ENCODE results near the gene NME3.
"Not testable (repeated sequence)": the region's sequence is repeated elsewhere in the genome, so short reads cannot be mapped to it uniquely, and the experiment has no call there.

Gene NME3

GRCh38 chr16:1771188-1771863 is at the start of gene NME3:
Gene NME3 (minus strand): TSS chr16:1771543. CDS start chr16:1771534, 9 bp downstream.
- peak; percentile 82 for DNase-seq

DNA sequence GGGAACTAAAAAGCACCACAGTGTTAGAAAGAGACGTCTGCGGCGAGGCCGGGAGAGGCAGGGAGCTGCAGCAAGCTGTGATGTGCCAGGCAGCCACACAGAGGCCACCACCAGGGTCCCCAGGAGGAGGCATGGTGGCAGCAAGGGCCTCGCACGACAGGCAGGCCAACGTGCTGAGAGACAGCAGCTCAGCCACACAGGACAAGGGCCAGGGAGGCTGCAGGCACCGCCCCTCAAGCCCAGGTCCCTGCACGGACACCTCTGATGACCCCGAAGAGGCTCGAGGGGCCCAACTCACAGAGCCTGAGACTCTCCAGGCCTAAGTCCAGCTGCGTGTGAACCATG is 49.6 kb upstream of the NME3 start:
- no peak for DNase-seq

DNA sequence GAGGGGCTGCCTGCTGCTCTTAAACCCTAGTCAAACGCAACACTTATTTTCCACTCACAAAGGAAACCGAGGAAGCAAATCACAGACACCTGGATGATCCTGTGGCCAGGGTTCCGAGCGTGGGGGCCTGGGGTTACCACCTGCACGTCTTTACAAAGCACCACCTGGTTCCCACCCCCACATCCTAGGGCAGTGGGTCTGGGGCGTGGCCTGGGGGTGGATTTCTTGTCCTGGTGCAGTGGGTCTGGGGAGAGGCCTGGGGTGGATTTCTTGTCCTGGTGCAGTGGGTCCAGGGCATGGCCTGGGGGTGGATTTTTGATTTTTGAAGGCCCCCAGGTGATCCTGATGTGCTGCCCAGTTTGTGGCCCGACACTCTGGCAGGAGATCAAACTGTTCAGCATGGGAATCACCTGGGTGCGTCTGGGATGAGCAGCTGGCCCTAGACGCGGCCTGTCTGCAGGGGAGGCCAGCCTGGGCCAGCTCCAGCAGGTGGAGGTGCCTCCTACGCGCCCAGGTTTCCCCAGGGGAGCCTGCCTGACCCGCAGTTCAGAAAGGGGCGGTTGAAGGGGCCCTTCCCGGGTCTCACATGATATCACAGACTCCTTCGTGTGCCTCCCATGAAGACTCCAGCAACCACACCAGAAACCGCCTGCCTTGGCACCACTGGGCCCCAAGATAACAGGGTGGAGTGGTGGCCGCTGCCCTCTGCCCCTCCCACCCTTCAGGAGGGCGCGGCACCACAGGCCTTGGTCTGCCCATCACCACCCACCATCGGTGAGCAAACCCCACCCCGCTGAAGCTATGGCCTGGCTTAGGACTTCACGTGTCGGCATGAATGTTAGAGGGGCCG is 49.0 kb upstream of the NME3 start:
- no peak for DNase-seq

DNA sequence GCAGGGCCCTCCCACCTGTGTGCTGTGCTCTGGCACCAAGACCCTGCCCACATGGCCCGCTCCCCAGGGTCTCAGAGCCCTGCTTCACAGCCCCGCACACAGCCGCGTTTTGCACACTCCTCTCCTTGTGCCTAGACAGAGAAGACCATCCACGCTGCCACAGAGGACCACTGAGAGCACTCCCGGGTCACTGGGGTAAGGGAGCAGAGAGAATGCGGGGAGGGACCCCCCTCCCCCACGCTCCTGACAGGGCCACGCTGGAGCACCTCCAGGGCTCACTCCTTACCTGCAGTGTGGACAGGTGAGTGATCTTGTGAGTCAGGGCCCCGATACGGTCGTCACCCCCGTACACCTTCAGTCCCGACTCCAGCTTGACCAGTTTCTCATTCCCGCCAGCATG is 48.3 kb upstream of the NME3 start:
- DNase-seq: no peak

DNA sequence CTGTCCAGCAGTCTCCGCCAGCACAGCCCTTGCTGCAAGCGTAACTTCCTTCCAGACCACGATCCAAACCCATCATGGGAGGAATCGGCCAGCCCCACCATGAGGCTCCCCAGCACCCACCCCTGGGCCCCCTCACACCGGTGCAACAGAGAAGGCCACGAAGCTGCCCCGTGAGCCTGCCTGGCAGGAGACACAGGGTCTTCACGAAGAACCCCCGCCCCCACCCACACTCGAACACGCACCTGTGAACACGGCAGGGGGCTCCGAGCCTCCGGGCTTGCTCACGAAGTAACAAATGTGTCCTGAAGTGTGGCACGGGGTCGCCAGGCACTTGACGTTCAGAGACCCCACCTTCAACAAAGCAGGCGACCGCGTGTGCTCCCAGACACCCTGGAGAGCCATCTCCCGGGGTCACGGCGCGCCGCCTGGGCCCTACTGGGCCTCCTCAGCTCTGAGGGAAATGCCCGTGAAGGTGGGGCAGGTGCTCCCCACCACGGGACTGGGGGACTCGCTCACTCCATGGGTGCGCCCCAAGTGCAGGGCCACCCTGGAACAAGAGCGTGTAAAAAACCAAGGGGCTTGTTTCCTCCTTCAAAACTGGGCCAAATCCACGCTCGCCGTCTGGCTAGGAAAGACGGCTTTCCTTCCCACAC is 47.7 kb upstream of the NME3 start:
- DNase-seq: no peak

DNA sequence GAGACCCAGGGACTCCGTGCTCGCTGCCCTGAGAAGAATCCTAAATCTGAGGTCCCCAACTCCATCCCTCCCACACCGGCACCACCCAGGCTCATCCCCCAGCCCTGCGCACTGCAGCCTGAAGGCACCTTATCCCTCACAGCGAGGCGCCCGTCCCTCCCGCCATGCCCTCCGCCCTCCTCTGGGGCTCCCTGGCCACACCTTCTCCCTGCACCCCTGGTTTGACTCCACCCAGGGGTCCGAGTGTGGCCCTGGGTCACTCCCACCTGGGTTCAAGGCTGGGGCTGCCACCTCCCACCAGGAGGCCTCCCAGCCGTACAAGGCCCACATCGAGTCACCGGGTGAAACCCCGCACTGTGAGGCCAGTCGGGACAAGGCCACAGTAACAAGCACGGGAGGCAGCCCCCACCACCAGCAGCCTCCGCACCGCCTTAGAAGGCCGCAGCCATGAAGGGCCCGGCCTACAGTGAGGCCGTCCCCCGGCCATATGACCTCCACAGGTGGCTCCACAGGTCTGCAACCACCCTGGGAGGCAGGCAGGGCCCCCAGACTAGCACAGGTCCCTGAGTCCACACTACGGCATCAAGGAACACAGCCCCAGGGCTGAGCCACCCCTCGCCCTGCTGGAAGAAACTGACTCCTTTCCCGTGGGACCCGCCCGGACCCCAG is 47.0 kb upstream of the NME3 start:
- no peak for DNase-seq

- no peak for DNase-seq
These were observed 46.4 kb upstream of the NME3 start for GRCh38 chr16:1817716-1818115.

DNA sequence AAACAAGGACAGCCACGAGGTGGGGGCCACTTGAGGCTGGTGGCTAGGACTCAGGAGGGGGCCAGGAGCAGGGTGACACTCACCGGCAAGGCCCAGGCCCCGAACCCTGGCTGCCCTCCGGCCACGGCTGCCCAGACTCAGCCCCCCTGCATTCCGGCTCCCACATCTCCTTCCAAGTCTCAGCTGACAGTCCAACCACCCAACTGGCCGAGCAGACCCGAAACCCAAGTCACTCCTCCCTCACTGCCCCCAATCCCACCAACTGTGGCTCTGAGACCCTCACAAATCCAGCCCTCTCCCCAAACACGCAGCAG is 45.9 kb upstream of the NME3 start:
- DNase-seq: no peak

- no peak for DNase-seq
These were observed 45.3 kb upstream of the NME3 start for GRCh38 chr16:1816396-1817275.

GRCh38 chr16:1815461-1815860 is 44.1 kb upstream of the NME3 start:
- DNase-seq: no peak

DNA sequence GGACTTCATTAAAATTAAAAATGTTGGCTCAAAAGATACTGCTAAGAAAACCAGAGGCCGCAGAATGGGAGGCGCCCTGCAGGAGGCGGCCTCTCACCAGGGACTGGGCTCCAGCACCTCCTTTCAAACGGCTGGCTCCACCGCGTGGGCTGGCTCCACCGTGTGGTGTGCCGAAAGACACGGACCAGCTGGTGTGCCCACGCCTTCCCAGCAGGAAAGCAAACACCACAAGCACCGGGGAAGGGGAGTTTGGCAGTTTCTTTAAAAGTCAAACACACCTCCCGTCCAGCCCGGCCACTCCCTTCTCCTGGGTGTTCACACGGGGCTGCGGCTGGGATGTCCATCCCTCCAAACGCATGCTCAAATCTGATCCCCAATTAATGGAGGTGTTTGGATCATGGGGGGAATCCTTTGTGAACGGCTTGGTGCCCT is 41.4 kb upstream of the NME3 start:
- DNase-seq: peak; percentile 59

DNA sequence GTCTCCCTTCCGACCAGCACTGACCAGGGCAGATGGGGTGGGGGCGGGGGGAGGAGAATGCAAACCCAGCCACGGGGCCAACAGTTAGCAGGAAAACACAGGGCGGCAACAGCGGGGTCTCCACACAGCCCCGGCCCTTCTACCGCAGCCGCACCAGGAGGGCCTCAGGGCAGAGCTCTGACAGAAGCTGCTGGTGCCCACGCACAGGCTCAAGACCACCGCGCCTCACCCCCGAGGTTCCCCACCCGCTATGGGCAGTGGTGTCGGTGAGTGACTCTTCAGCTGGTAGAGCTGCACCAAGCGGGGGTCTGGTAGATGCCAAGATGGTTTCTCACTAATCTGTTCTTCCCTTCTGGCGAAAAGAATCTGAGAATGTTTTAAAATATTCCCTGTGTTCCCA is 39.2 kb upstream of the NME3 start:
- no peak for DNase-seq

DNA sequence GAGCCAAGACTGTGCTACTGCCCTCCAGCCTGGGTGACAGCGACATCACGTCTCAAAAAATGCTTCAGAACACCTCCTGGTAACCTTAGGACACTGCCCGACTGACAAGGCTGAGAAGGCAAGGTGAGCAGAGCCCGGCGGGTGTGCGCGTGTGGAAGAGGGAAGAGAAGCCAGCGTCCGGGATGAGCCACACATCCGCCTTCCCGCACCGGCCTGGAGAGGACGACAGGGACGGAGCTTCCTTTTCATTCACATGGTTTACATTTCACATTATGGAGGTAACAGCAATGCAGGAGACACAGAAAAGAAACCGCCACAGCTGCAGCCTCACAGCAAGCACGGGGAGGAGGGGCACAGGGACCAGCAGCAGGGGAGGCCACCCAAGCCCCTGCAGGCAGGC is 38.8 kb upstream of the NME3 start:
- DNase-seq: no peak

GRCh38 chr16:1809281-1809801 is 38.0 kb upstream of the NME3 start:
- DNase-seq: no peak

DNA sequence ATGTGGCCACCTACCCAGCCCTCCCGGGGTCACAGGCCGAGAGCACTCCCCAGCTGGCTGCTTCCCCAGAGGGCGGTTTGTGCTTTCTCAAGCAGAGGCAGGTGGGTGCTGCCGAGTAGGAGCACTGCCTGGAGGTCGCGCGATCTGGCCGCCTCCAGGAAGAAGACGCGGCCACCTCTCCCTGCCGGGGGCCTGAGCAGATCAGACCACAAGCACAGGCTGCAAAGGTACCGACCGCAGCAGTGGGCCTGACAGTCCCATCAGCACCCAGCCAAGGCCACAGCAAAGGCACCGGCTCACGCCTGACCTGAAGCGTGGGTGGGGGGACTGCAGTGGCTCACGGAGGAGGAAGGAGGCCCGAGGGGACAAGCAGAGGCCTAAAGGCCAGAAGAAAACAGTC is 37.3 kb upstream of the NME3 start:
- DNase-seq: no peak

GRCh38 chr16:1807626-1808025 is 36.3 kb upstream of the NME3 start:
- DNase-seq: no peak

DNA sequence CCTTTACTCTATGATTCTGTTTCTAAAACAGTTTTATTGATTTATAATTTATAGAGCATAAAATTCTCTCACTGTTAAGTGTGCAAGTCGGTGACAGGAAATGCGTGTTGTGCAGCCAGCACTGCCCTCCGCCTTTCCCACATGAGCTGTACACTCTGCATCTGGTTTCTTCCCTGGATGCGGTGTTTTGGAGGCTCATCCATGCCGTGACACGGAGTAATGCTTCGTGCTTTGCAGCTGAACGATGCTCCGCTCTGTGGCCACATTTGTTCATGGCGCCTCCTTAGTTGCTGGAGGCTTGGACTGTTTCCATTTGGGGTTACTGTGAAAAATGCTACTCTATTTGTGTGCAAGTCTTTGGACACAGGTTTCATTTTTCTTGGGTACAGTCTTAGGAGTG is 29.4 kb upstream of the NME3 start:
- DNase-seq: no peak

- DNase-seq: not testable (repeated sequence)
These were observed 27.9 kb upstream of the NME3 start for GRCh38 chr16:1799263-1799662.

GRCh38 chr16:1794908-1795666 is 23.7 kb upstream of the NME3 start:
- DNase-seq: no peak

- DNase-seq: peak; percentile 1
These were observed 23.0 kb upstream of the NME3 start for GRCh38 chr16:1794221-1794871.

All from stimulated activated CD4-positive, alpha-beta T cell treated with anti-CD3 and anti-CD28 coated beads, Interleukin-4, amount 100 ng/mL, for 1 hour (primary cell).